Posterior vena cava (tissue), 2 donors: ENCODE results near the gene MERTK. TPM values are rescaled to one million over a fixed set of nuclear protein-coding genes. Genes with fewer than 3 reads are reported as not detected.
"Not testable (repeated sequence)": the region's sequence is repeated elsewhere in the genome, so short reads cannot be mapped to it uniquely, and the experiment has no call there.

Source experiments
- DNase-seq: peaks from one replicate; pipeline ENCODE4 v3.0.0-alpha.2; 2020; ENCODE audit warnings: low spot score
- intact Hi-C, 2 donors: fragments of 100-400 bp; cut with DNase I; formaldehyde crosslinking; loops; one replicate each; pipeline versions ENCODE4 v1.14.1 to v1.14.2; 2022 to 2023
- total RNA-seq, 2 donors: library from RNA; stranded (reverse); fragmentation: NEBNext Ultra II Directional; extraction: Animal tissue kit (Norgen Biotek cat#: 25700); gene quantifications; one replicate each; pipeline ENCODE4 v1.2.1, GENCODE V29; 2021
- donor health status: DM: yes; HTN: yes; CAD: no.
- donor health status: DM: yes; HTN: yes; CAD: no.

MERTK gene
- total RNA-seq, 2 donors from 2014 or later: 34.2 to 37.5 TPM

DNA sequence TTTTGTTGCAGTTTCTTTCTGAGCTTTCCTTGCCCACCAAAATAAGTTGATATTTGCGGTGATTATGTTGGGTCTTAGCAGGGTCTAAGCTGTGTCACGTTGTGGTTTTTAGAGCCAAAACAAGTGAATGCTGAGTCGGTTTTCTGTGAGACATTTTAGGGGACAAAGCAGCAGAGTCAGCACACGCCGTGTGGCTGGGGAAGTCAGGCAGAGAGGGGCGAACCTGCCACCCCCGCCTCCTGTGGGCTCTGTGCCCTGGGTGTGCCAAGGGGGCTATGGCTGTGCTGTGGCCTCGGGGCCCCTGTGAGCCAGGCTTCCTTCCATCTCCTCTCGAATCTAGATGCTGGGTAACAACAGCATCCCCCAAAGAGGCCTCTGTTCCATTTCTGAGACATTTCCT is 125.8 kb downstream of the MERTK start:
- DNase-seq: no peak
- intact Hi-C loops: no loop called here

- intact Hi-C loops: no loop called here
- no peak for DNase-seq
Measured at GRCh38 chr2:112024896-112025491, 126.6 kb downstream of the MERTK start.

- intact Hi-C loops: no loop called here
- DNase-seq: no peak
Measured at GRCh38 chr2:112026509-112026908, 128.1 kb downstream of the MERTK start.

- DNase-seq: no peak
- intact Hi-C loops: no loop called here
Measured at GRCh38 chr2:112027767-112028166, 129.4 kb downstream of the MERTK start.

- no peak for DNase-seq
- intact Hi-C loops: loop anchor here in 1 of 2 donors (1.0 kb wide), 1 partner anchor 41 kb away; no protein-coding TSS in a partner anchor
Measured at GRCh38 chr2:112029164-112029563, 130.8 kb downstream of the MERTK start.

DNA sequence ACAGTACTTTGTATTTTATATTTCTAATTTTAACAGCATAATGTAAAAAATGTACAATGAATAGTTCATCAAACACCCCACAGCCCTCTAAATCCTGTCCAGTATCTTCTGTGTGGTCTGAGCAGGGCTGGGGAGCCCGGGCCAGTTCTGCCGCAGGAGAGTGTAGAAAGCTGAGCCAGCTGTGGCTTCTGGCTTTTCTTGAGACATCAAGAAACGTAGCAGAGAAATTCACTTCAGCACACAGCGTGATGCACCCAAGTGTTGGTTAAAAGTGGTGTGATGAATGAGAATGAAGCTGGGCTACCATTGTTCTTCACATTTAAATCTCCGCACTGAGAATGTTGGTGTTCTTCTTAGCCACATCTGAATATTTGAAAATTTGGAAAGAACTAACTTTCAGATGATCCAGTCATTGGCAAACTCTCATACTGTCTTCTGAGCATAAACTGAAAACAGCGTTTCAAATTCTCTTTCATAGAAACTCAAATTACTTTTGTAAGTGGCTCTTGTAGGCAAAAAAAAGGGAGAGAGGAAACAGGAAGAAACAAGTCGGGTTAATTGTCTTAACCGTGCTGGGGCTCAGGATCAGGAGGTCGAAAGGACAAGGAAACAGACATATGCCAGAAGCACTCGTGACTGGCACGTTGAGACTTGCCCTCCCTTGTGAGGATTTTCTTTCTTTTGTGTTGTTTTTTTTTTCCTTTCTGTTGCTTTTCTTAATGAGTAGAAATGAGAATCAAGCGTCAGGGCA is 133.2 kb downstream of the MERTK start:
- intact Hi-C loops: no loop called here
- no peak for DNase-seq

DNA sequence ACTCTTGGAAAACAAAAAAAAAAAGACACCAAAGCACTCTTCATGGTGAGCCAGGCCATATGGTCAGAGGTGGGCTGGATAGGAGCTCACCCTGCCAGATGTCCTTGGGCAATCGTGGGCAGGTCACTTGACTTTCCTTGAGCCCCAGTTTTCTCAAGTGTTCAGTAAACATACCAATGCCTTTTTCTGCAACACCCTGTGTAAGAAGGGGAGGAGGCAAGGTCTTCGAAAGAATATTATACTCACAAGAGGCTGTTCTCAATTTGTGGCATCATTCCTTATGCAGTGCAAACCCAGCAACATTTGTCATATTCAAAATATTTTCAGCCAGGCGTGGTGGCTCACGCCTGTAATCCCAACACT is 133.8 kb downstream of the MERTK start:
- intact Hi-C loops: no loop called here
- no peak for DNase-seq

GRCh38 chr2:112032689-112033465 is 134.5 kb downstream of the MERTK start:
- no peak for DNase-seq
- intact Hi-C loops: no loop called here

DNA sequence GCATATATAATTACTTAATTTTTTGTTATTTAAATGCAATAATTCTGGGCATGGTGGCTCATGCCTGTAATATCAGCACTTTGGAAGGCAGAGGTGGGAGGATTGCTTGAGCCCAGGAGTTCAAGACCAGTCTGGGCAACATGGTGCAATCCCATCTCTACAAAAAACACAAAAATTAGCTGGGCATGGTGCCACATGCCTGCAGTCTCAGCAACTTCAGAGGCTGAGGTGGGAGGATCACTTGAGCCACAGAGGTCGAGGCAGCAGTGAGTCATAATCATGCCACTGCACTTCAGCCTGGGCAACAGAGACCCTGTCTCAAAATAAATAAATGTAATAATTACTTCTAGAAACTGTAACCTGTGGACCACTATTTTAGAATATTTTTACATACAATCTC is 135.2 kb downstream of the MERTK start:
- DNase-seq: no peak
- intact Hi-C loops: no loop called here

DNA sequence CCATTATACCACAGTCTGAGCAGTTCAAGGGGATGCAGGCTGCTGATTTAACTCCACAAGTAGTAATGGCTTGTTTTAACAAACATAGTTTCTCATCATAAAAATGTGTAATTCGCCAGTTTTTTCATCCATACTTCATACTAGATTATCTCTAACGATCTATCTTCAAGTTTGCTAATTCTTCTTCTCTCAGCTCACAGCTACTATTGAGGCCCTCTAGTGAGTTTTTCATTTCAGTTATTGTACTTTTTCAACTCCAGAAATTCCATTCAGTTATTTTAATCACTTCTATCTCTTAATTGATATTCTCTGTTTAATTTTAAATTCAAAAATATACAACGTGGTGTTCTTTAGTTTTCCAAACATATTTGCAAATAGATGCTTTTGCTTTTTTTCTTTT is 136.5 kb downstream of the MERTK start:
- intact Hi-C loops: no loop called here
- DNase-seq: no peak

GRCh38 chr2:112035786-112036185 is 137.4 kb downstream of the MERTK start:
- DNase-seq: no peak
- intact Hi-C loops: no loop called here

GRCh38 chr2:112039556-112039955 is 141.1 kb downstream of the MERTK start:
- intact Hi-C loops, DNase-seq: not testable (repeated sequence)

GRCh38 chr2:112040066-112040465 is 141.7 kb downstream of the MERTK start:
- DNase-seq: not testable (repeated sequence)

GRCh38 chr2:112041460-112041859 is 143.1 kb downstream of the MERTK start:
- DNase-seq, intact Hi-C loops: not testable (repeated sequence)

More at GRCh38 chr2:112040066-112040465, 141.7 kb downstream of the MERTK start:
- intact Hi-C loops: not testable (repeated sequence)

- intact Hi-C loops: loop anchor here (5.0 kb wide), 2 partner anchors 148 to 153 kb away; partner anchors contain the start of gene MERTK (in 1 of the 2)
- no peak for DNase-seq
Measured at GRCh38 chr2:112045446-112046014, 147.1 kb downstream of the MERTK start.

- intact Hi-C loops: loop anchor here (5.0 kb wide), 2 partner anchors 149 to 154 kb away; partner anchors contain the start of gene MERTK (in 1 of the 2)
- DNase-seq: no peak
Measured at GRCh38 chr2:112046231-112046630, 147.8 kb downstream of the MERTK start.

DNA sequence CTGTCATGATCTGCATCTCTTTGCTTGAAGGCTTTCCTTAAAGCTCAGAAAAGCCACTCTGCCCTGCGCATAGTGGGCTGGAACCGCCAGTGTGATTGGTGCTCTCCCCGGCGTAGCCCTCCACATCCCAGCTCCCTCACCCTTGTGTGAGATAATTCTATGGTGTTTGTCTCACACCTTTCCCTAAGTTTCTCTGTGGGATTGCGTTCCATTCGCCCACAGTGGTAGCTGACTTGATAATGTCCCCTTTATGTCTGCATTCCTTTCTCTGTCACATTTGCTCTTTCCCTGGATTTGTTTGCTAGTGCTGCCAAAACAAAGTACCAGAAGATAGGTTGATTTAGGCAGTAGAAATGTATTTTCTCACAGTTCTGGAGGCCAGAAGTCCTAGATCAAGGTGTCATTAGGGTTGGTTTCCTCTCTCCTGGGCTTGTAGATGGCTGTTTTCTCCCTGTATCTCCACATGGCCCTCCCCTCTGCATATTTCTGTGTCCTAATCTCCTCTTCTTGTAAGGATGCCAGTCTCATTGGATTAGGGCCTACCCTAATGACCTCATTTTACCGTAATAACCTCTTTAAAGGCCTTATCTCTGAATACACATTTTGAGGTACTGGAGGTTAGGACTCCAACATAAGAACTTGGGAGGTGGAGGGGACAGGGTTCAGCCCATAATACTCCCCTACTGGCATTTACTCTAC is 149.3 kb downstream of the MERTK start:
- intact Hi-C loops: loop anchor here (5.0 kb wide), 2 partner anchors 150 to 155 kb away; partner anchors contain the start of gene MERTK (in 1 of the 2)
- DNase-seq: no peak

DNA sequence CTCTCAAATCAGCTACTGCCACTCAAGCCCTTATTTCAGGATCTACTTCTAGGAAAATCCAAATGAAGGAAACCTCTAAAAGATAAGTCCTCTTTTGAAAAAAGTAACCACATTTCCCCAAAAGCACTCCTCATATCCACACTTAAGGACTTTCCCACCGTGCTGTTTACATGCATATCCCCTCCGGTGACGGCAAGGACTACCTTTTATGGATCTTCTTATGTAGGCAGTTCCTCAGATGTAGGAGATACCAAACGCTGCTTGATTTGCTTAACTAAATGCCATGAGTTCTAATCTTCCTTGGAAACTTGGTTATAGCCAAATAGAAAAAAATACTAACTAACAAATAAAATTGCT is 149.8 kb downstream of the MERTK start:
- intact Hi-C loops: loop anchor here (5.0 kb wide), 2 partner anchors 151 to 156 kb away; partner anchors contain the start of gene MERTK (in 1 of the 2)
- no peak for DNase-seq

DNA sequence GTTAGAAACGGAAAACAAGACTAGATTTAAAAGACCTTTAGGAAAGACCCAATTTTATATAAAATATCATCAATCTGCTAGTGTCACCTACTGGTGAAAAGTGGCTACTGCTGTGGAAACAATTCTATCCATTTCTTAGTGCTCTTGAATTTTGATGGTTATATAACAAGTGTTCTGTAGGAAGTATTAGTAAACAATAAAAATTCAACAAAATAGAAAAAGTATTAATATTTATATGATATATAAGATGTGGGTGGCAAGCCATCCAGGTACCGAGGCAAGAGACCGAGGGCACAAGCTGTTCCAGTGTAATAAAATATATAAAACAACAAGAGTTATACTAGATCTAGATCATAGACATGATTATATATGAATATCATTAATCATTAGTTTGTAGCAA is 150.5 kb downstream of the MERTK start:
- DNase-seq: no peak
- intact Hi-C loops: loop anchor here (5.0 kb wide), 2 partner anchors 152 to 157 kb away; partner anchors contain the start of gene MERTK (in 1 of the 2)
